Measurements from ENCODE around the gene CCR1.

The CCR1 gene

GRCh38 chr3:46202535-46202934 is 5.6 kb downstream of the CCR1 start:
- H3K27ac ChIP-seq, result no peak overlapping the region
- TF ChIP-seq ZFX (IDR thresholded peaks at IDR 0.05), result no peak
- no peak for TF ChIP-seq CTCF (conservative IDR thresholded peaks at IDR 0.05)

DNA sequence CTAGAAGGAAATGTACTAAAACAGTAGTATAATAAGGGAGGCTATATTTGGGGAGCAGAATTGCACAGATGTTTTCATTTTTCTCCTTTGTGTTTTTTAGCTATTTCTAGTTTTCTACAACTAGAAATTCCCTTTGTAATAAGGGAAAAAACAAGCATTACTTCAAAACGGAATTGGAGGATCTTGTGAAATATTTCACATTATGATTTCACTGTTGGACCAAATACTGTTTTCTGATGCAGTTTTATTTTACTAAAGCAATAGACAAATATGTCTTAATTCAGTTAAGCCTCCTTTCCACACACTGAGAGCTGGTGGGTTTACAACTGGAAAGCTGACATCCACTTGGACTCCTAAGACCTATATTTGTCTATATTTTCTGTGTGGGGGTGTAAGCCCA is 7.3 kb downstream of the CCR1 start:
- TF ChIP-seq CTCF (conservative IDR thresholded peaks at IDR 0.05) (no peak), ZFX (IDR thresholded peaks at IDR 0.05) (no peak)
- H3K27ac ChIP-seq, result no peak overlapping the region

DNA sequence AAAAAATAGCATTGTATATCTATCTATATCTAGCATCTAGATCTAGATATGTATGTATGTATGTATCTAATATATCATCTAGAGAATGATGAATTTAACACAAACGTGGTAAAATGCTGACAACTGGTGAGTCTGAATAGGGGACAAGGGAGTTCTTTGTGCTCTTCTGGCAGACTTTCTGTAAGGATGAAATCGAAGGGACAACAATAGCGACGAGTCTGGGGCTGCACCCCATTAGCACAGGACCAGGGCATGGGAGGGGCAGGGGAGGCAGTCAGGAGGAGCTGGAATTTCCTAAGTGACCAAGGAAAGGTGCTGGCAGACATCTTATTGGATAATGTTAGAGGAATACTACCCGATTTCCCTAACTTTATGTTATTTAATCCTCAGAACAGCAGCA is 7.9 kb downstream of the CCR1 start:
- TF ChIP-seq ZFX (IDR thresholded peaks at IDR 0.05) (no peak), CTCF (conservative IDR thresholded peaks at IDR 0.05) (no peak)
- H3K27ac ChIP-seq, result no peak overlapping the region

GRCh38 chr3:46196261-46196957 is 11.7 kb downstream of the CCR1 start:
- TF ChIP-seq CTCF (conservative IDR thresholded peaks at IDR 0.05) (no peak), ZFX (IDR thresholded peaks at IDR 0.05) (no peak)
- H3K27ac ChIP-seq, result no peak overlapping the region

DNA sequence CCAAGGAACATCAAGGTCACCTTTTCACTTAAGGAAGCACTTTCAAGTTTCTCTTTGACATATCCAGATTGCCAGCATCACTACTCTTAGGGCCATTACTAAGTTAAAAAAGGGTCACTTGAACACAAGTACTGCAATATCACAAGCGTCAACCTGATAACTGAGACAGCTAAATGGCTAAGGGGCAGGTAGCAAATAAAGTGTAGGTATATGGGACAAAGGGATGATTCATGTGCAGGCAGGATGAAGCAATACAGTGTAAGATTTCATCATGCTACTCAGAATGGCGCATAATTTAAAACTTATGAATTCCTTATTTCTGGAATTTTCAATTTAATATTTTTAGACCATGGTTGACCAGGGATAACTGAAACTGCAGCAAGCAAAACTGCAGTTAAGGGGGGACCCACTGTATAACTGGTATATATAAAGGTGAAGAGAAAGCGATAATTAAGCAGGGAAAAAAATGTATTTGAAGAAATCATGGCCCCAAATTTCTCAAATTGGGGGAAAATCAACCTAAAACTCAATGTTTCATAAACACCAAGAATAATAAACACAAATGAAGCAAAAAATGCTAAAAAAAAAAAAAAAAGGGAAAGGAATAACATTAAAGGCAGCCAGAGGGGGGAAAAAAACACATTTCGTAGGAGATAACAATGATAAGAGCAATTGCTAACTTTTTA is 13.1 kb downstream of the CCR1 start:
- TF ChIP-seq CTCF (conservative IDR thresholded peaks at IDR 0.05) (no peak), ZFX (IDR thresholded peaks at IDR 0.05) (no peak)
- no peak overlapping the region for H3K27ac ChIP-seq

DNA sequence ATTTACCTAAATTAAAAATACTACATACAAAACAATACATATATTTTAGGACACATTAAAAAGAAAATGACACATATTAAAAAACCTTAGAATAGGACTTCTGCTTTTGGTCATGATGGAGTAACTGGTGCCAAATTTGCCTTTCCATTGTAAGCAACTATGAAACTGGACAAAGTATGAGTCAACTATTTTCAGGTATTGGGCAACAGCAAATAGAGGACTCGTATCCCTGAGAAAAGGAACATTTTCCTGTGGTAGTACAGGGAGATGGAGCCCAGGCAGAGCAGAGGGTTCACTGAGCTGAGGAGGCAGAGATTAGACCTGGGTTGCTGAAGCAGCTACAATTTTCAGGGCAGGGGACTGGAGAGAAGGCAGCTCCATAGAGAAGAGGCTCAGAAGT is 14.7 kb downstream of the CCR1 start:
- TF ChIP-seq CTCF (conservative IDR thresholded peaks at IDR 0.05), result no peak
- no peak for TF ChIP-seq ZFX (IDR thresholded peaks at IDR 0.05)
- no peak overlapping the region for H3K27ac ChIP-seq

GRCh38 chr3:46192939-46193338 is 15.2 kb downstream of the CCR1 start:
- TF ChIP-seq ZFX (IDR thresholded peaks at IDR 0.05) (no peak), CTCF (conservative IDR thresholded peaks at IDR 0.05) (no peak)
- no peak overlapping the region for H3K27ac ChIP-seq

Measured in C4-2B (cell line).